CD4-positive, CD25-positive, alpha-beta regulatory T cell (primary cell): ENCODE results near the gene HIRA. TPM values are rescaled to one million over a fixed set of nuclear protein-coding genes. Genes with fewer than 3 reads are reported as not detected.
"Not testable (repeated sequence)": the region's sequence is repeated elsewhere in the genome, so short reads cannot be mapped to it uniquely, and the experiment has no call there.

Experiments used
- ATAC-seq, 2 donors: fragments of 150-1000 bp; cut with Tn5 transposase; one replicate each; pipeline ENCODE4 v1.10.0; 2021; ENCODE audit warnings: low read depth in 2 of 2, moderate number of reproducible peaks in 2 of 2, moderate library complexity in 1 of 2
- DNase-seq, 3 donors: peaks; one replicate each; pipeline versions ENCODE4 v3.0.0 to v3.0.0-alpha.2; 2012 to 2022; ENCODE audit warnings: mixed read lengths in 1 of 3
- H3K27ac ChIP-seq: one replicate; pipeline ENCODE4 v1.7.0; 2013; ENCODE audit warnings: mild to moderate bottlenecking, low read length; ENCODE audit not compliant: insufficient read depth, poor library complexity, severe bottlenecking
- H3K27me3 ChIP-seq: one replicate; pipeline ENCODE4 v1.7.0; 2013; ENCODE audit warnings: low read length; ENCODE audit not compliant: control insufficient read depth, insufficient read depth
- H3K36me3 ChIP-seq: one replicate; pipeline ENCODE4 v1.7.0; 2013; ENCODE audit warnings: mild to moderate bottlenecking, low read length, moderate library complexity; ENCODE audit not compliant: control insufficient read depth, insufficient read depth
- H3K4me1 ChIP-seq: 2 replicates; pipeline ENCODE4 v1.7.0; 2013; ENCODE audit warnings: mild to moderate bottlenecking, low read length; ENCODE audit not compliant: insufficient read depth, control insufficient read depth, poor library complexity, severe bottlenecking
- H3K4me3 ChIP-seq: one replicate; pipeline ENCODE4 v1.7.0; 2013; ENCODE audit warnings: low read depth, mild to moderate bottlenecking, low read length, moderate library complexity
- H3K9me3 ChIP-seq, 2 experiments: 1 replicate in 1 of 2; 2 replicates in 1 of 2; pipeline ENCODE4 v1.7.0; 2013; ENCODE audit warnings: low read length in 2 of 2, mild to moderate bottlenecking in 1 of 2, moderate library complexity in 1 of 2; ENCODE audit not compliant: control insufficient read depth in 2 of 2
- H3K27ac Mint-ChIP-seq, 3 donors: one replicate each; pipeline ENCODE4 v1.8.0; 2020 to 2022; ENCODE audit warnings: mild to moderate bottlenecking in 3 of 3, mixed read lengths in 3 of 3, moderate library complexity in 2 of 3
- H3K27me3 Mint-ChIP-seq: one replicate; pipeline ENCODE4 v1.8.0; 2022; ENCODE audit warnings: mild to moderate bottlenecking, mixed read lengths
- H3K36me3 Mint-ChIP-seq: one replicate; pipeline ENCODE4 v1.8.0; 2020; ENCODE audit warnings: mixed read lengths
- H3K4me1 Mint-ChIP-seq, 4 donors: one replicate each; pipeline ENCODE4 v1.8.0; 2020 to 2022; ENCODE audit warnings: mixed read lengths in 4 of 4, mild to moderate bottlenecking in 1 of 4
- H3K4me3 Mint-ChIP-seq, 4 donors: one replicate each; pipeline ENCODE4 v1.8.0; 2020 to 2022; ENCODE audit warnings: mild to moderate bottlenecking in 4 of 4, mixed read lengths in 4 of 4, moderate library complexity in 3 of 4
- H3K9me3 Mint-ChIP-seq, 7 donors: one replicate each; pipeline ENCODE4 v1.8.0; 2020 to 2022; ENCODE audit warnings: mixed read lengths in 7 of 7, mild to moderate bottlenecking in 3 of 7, moderate library complexity in 2 of 7
- polyA plus RNA-seq, 4 donors: library from polyadenylated mRNA; unstranded; fragments of 300-500 nt; fragmentation: Illumina TruSeq; gene quantifications; one replicate each; pipeline ENCODE4 v1.2.3, GENCODE V29; 2021
- total RNA-seq: library from RNA; stranded (reverse); gene quantifications from one replicate; pipeline ENCODE4 v1.2.3, GENCODE V29; 2022

The HIRA gene
- total and polyA plus RNA-seq, 5 donors from 2014 or later = 1.4 to 30.2 (median 3.0) TPM

GRCh38 chr22:19325296-19325948 lies 106.1 kb downstream of the HIRA start:
- Mint-ChIP-seq H3K9me3 (peaks cover 0 to 13% (median 4%) of the 10 kb centered on the region in 7 donors), H3K27me3 (peaks cover 5% of the 10 kb centered on the region)
- DNase-seq = no peak

GRCh38 chr22:19323420-19323819 lies 108.1 kb downstream of the HIRA start:
- H3K36me3 ChIP-seq, H3K4me3 Mint-ChIP-seq, H3K27me3 Mint-ChIP-seq, ATAC-seq, DNase-seq, H3K4me3 ChIP-seq, H3K27me3 ChIP-seq, H3K9me3 ChIP-seq, H3K4me1 ChIP-seq, H3K36me3 Mint-ChIP-seq, H3K27ac Mint-ChIP-seq, H3K4me1 Mint-ChIP-seq, H3K27ac ChIP-seq: not testable (repeated sequence)
- peaks cover 0 to 19% (median 4%) of the 10 kb centered on the region in 7 donors for H3K9me3 Mint-ChIP-seq

More at GRCh38 chr22:19325296-19325948, 106.1 kb downstream of the HIRA start:
- ATAC-seq = no peak
- Mint-ChIP-seq H3K27ac (no peak overlapping the region), H3K4me1 (no peaks in the 10 kb centered on the region), H3K36me3 (peaks cover 21% of the 10 kb centered on the region), H3K4me3 (no peak overlapping the region)
- Histone ChIP-seq H3K27me3 (no peaks in the 10 kb centered on the region), H3K27ac (no peak overlapping the region), H3K36me3 (peaks cover 12% of the 10 kb centered on the region), H3K4me3 (no peak overlapping the region), H3K9me3 (peaks cover 0 to 2% of the 10 kb centered on the region in 2 experiments), H3K4me1 (no peaks in the 10 kb centered on the region)

DNA sequence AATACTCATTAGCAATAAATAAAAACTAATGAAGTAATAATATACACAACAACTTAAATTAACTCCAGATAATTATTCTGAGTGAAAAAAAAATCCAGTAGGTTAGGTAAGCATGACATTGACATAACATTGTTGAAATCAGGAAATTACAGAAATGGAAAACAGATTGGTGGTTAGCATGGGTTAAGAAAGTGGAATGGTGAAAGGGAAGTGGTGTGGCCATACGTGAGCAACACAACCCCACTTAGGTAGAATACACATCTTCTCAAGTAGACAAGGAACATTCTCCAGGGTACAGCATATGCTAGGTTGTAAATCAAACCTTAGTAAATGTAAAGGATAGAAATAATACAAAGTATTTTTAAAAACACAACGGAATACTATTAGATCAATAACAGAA lies 109.8 kb downstream of the HIRA start:
- H3K9me3 Mint-ChIP-seq = peaks cover 3 to 29% (median 10%) of the 10 kb centered on the region in 7 donors
- Histone ChIP-seq H3K4me1 (no peaks in the 10 kb centered on the region), H3K9me3 (peaks cover 18 to 19% of the 10 kb centered on the region in 2 experiments), H3K36me3 (no peaks in the 10 kb centered on the region), H3K27ac (no peak overlapping the region), H3K4me3 (no peak overlapping the region), H3K27me3 (no peaks in the 10 kb centered on the region)
- H3K36me3 Mint-ChIP-seq = peaks cover 4% of the 10 kb centered on the region
- H3K4me3 Mint-ChIP-seq = no peak overlapping the region
- no peaks in the 10 kb centered on the region for H3K4me1 Mint-ChIP-seq
- H3K27me3 Mint-ChIP-seq = peaks cover 5% of the 10 kb centered on the region
- ATAC-seq (no peak), DNase-seq (no peak)
- no peak overlapping the region for H3K27ac Mint-ChIP-seq

DNA sequence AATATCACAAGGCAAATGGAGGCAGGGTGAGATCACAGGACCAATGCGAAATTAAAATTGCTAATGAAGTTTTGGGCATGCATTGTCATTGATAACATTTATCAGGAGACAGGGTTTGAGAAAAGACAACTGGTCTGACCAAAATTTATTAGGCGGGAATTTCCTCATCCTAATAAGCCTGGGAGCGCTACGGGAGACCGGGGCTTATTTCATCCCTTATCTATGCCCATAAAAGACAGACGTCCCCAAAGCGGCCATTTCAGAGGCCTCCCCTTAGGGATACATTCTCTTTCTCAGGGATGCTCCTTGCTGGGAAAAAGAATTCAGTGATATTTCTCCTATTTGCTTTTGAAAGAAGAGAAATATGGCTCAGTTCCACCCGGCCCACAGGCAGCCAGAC lies 111.4 kb downstream of the HIRA start:
- H3K27ac ChIP-seq = not testable (repeated sequence)

DNA sequence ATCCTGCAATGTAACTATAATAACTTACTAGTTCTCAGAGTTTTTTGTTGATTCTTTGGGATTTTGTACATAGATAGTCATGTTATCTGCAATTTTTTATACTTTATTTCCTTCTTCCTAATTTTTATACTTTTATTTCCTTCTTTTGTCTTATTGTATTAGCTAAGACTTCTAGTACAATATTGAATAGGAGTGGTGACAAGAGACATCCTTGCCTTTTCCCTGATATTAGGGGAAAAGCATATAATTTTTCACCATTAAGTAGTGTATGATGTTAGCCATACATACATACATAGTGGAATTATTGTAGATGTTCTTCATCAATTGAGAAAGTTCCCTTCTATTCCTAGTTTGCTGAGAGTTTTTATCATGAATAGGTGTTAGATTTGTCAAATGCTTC lies 112.3 kb downstream of the HIRA start:
- H3K36me3 ChIP-seq = no peaks in the 10 kb centered on the region
- H3K27ac Mint-ChIP-seq = no peak overlapping the region
- H3K27ac ChIP-seq = no peak overlapping the region
- H3K9me3 Mint-ChIP-seq = peaks cover 3 to 40% (median 13%) of the 10 kb centered on the region in 7 donors
- H3K4me3 Mint-ChIP-seq = no peak overlapping the region
- H3K9me3 ChIP-seq = peaks cover 31 to 32% of the 10 kb centered on the region in 2 experiments
- H3K27me3 ChIP-seq = no peaks in the 10 kb centered on the region
- DNase-seq (no peak), ATAC-seq (no peak)
- H3K36me3 Mint-ChIP-seq = peaks cover 4% of the 10 kb centered on the region
- H3K4me1 Mint-ChIP-seq = no peaks in the 10 kb centered on the region
- H3K27me3 Mint-ChIP-seq = no peaks in the 10 kb centered on the region
- H3K4me1 ChIP-seq = no peaks in the 10 kb centered on the region
- H3K4me3 ChIP-seq = no peak overlapping the region

More for the DNA sequence above, 111.4 kb downstream of the HIRA start:
- not testable (repeated sequence) for H3K4me3 Mint-ChIP-seq, H3K36me3 ChIP-seq, H3K4me1 ChIP-seq, DNase-seq, H3K4me1 Mint-ChIP-seq, H3K27me3 Mint-ChIP-seq, H3K4me3 ChIP-seq, ATAC-seq, H3K36me3 Mint-ChIP-seq, H3K27ac Mint-ChIP-seq, H3K27me3 ChIP-seq
- peaks cover 31 to 32% of the 10 kb centered on the region in 2 experiments for H3K9me3 ChIP-seq
- peaks cover 3 to 36% (median 11%) of the 10 kb centered on the region in 7 donors for H3K9me3 Mint-ChIP-seq

DNA sequence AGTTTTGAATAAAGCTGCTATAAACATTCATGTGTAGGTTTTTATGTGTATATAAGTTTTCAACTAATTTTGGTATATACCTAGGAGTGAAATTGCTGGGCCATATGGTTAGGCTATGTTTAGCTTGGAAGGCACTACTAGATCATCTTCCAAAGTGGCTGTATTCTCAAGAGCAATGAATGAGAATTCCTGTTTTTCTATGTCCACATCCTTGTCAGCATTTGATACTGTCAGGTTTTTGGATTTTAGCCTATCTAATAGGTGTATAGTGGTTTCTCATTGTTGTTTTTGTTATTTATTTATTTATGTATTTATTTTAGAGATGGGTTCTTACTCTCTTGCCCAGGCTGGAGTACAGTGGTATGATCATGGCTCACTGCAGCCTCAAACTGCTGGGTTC lies 113.7 kb downstream of the HIRA start:
- Mint-ChIP-seq H3K4me1 (no peaks in the 10 kb centered on the region), H3K9me3 (peaks cover 4 to 44% (median 16%) of the 10 kb centered on the region in 7 donors), H3K27me3 (no peaks in the 10 kb centered on the region), H3K36me3 (peaks cover 4% of the 10 kb centered on the region), H3K4me3 (no peak overlapping the region), H3K27ac (no peak overlapping the region)
- no peaks in the 10 kb centered on the region for H3K36me3 ChIP-seq
- H3K4me1 ChIP-seq = no peaks in the 10 kb centered on the region
- H3K27ac ChIP-seq = no peak overlapping the region
- no peak overlapping the region for H3K4me3 ChIP-seq
- ATAC-seq (no peak), DNase-seq (no peak)
- H3K9me3 ChIP-seq = peaks cover 31 to 32% of the 10 kb centered on the region in 2 experiments
- H3K27me3 ChIP-seq = no peaks in the 10 kb centered on the region

- Mint-ChIP-seq H3K4me3 (no peak overlapping the region), H3K27ac (no peak overlapping the region), H3K27me3 (peaks cover 10% of the 10 kb centered on the region)
Measured at GRCh38 chr22:19307872-19308271, 123.7 kb downstream of the HIRA start.

GRCh38 chr22:19306535-19306934 lies 125.0 kb downstream of the HIRA start:
- not testable (repeated sequence) for H3K9me3 ChIP-seq, H3K36me3 Mint-ChIP-seq, H3K27ac ChIP-seq, H3K27me3 ChIP-seq, H3K4me1 Mint-ChIP-seq, H3K36me3 ChIP-seq, DNase-seq, ATAC-seq, H3K4me1 ChIP-seq, H3K27ac Mint-ChIP-seq, H3K4me3 ChIP-seq, H3K4me3 Mint-ChIP-seq, H3K9me3 Mint-ChIP-seq
- H3K27me3 Mint-ChIP-seq = peaks cover 18% of the 10 kb centered on the region

More at GRCh38 chr22:19307872-19308271, 123.7 kb downstream of the HIRA start:
- Mint-ChIP-seq H3K4me1 (no peaks in the 10 kb centered on the region), H3K36me3 (no peaks in the 10 kb centered on the region), H3K9me3 (no peaks in the 10 kb centered on the region)
- H3K27me3 ChIP-seq = no peaks in the 10 kb centered on the region
- DNase-seq = no peak
- H3K36me3 ChIP-seq = no peaks in the 10 kb centered on the region
- no peak overlapping the region for H3K27ac ChIP-seq
- no peaks in the 10 kb centered on the region for H3K4me1 ChIP-seq
- ATAC-seq = no peak
- H3K4me3 ChIP-seq = no peak overlapping the region
- no peaks in the 10 kb centered on the region for H3K9me3 ChIP-seq
